NCI-H1436 (cell line): ENCODE data around the gene LTBP4.
A peak's percentile ranks its signal among the peaks of the same experiment; 100 is the strongest.
"Not testable (repeated sequence)": the region's sequence is repeated elsewhere in the genome, so short reads cannot be mapped to it uniquely, and the experiment has no call there.

Experiments used
- DNase-seq: peaks from one replicate; lab custom pipeline; 2025; lab: John Stamatoyannopoulos, UW

The LTBP4 gene

DNA sequence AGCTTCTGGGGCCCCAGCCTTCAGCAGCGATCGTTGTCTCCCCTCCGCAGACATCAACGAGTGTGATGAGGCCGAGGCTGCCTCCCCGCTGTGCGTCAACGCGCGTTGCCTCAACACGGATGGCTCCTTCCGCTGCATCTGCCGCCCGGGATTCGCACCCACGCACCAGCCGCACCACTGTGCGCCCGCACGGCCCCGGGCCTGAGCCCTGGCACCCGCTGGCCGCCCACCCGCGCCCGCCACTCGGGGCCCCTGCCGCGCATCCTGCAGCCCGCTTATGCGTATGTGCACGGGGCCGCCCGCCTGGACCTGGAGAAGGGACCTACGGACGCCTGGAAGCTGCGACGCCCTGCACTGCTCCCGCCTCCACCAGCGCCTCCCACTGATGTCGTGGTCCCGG lies 28.2 kb downstream of the LTBP4 start:
- no peak for DNase-seq

DNA sequence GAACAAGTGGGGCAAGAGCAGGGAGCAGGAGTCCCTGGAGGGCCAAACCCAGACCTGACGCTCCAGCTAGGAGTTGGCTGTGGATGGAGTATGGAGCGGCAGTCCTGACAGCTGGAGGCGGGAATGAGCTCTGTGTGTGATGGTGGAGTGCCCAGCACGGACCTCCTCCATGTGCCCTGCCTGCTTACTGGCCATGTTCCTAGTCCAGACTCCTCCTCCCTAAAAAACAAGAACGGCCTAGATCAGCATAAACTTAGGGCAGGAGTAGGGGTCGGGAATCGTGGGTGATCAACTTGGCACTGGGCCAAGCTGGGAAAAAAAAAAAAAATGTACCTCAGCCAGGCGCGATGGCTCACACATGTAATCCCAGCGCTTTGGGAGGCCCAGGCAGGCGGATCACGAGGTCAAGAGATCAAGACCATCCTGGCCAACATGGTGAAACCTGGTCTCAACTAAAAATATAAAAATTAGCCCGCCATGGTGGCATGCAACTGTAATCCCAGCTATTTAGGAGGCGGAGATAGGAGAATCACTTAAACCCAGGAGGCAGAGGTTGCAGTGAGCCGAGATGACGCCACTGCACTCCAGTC lies 29.5 kb downstream of the LTBP4 start:
- DNase-seq = no peak

DNA sequence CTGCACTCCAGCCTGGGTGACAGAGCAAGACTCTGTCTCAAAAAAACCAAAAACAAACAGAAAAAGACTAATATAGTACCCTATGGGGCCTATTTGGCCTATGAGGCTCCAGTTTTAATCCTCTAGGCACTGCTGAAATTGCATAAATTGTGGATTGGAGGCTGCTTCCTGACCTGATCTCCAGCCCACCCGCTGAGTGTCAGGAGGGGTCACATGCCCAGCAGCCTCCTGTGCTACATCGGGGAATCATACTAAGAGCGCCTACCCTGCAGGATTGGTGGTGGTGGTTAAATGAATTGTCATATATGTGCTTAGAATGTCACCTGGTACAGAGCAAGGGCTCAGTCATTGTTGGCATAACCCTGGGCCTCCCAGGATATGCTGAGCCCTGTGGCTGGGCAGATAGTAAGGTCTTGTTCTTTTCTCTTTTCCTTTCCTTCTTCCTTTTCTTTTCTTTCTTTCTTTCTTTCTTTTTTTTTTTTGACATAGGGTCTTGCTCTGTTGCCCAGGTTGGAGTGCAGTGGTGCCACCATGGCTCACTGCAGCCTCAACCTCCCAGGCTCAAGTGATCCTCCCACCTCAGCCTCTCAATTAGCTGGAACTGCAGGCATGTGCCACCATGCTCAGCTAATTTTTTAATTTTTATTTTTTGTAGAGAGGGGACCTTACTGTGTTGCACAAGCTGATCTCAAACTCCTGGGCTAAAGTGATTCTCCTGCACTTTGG lies 31.3 kb downstream of the LTBP4 start:
- DNase-seq = no peak

DNA sequence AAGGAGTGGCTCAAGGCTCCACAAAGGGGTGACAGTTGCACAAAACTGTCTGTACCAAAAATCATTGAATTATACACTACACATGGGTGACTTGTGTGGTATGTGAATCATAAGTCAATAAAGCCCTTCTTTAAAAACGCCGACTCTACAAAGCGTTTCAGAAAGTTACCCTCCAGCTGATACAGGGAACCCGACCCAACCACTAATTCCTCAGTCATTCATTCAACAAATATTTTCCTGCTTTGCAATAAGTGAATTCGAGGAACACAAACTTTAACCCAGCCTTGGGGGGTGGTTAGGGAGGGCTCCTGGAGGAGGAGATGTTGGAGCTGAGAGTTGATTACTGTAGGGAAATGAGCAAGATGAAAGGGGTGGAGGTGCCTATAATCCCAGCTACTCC lies 32.0 kb downstream of the LTBP4 start:
- no peak for DNase-seq

DNA sequence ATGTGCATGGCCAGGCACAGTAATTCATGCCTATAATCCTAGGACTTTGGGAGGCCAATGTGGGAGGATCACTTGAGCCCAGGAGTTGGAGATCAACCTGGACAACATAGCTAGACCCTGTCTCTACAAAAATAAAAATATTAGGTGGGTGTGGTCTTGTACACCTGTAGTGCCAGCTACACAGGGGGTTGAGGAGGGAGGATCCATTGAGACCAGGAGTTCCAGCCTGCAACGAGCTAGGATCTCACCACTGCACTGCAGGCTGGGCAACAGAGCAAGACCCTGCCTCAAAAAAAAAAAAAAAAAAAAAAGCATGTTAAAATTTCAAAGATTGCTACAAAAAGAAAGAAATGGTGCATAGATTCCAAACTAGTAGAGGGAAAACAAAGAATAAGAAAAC lies 37.2 kb downstream of the LTBP4 start:
- no peak for DNase-seq

DNA sequence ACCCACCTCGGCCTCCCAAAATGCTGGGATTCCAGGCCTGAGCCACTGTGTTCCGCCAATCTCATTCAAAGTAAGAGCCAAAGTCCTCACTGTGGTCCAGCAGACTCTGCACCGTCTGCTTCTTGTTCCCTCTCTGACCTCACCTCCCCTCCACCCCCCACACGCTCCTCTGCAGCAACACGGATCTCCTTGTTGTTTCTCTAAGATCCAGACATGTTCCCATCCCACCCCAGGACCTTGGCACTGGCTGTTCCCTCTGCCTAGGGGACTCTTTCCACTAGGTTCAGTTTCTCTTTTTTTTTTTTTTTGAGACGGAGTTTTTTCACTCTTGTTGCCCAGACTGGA lies 38.4 kb downstream of the LTBP4 start:
- no peak for DNase-seq

DNA sequence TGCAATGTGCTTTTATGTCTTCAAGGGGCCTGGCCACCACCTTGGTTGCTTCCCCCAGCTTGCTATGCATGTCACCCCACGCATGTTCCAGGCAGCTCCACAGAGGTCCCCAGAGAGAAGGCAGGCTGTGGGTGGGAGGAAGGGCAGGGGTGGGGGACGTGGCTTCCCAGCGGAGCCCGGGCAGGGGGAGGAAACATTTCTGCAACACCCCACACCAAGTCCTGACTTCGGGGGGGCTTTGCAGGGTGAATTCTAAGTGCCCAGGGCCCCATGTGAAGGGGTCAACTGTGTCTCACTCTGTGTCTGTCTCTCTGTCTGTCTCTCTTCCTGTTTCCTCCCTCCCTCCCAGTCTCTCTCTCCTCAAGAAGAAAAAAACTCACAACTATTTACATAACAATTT lies 39.6 kb downstream of the LTBP4 start:
- DNase-seq = no peak

DNA sequence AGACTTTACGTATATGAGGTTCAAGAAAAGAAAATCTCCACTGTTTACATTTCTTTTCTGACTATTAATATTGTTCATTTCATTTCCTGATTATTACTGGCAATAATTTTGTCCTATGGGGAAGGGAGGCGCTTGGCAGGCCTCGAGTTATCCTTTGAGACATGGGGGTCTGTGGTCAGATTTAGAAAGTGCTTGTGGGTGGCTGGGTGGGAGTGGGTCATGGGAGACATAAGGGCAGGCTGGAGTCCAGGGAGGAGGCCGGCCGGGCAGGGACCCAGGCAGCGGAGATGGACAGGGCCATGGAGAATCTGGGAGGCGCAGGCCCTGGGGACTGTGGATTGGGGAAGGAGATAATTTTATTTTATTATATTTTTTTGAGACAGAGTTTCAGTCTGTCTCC lies 40.1 kb downstream of the LTBP4 start:
- no peak for DNase-seq

DNA sequence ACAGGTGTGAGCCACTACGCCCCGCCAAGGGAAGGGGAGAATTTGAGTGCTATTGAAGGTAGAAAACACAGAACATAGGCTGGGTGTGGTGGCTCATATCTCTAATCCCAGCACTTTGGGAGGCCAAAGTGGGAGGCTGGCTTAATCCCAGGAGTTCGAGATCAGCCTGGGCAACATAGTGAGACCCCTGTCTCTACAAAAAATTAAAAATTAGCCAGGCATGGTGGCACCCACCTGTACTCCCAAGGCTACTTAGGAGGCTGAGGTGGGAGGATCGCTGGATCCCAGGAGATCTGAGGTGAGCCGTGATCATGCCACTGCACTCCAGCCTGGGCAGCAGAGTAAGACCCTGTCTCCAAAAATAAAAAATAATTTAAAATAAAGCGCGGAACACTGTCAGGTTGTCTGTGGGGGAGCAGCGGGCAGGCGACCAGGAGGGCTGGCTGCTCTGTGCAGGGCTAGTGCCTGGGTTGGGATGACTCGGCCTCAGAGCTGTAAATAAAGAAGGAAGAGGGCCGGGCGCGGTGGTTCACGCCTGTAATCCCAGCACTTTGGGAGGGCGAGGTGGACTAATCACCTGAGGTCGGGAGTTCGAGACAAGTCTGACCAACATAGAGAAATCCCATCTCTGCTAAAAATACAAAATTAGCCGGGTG lies 41.0 kb downstream of the LTBP4 start:
- no peak for DNase-seq

DNA sequence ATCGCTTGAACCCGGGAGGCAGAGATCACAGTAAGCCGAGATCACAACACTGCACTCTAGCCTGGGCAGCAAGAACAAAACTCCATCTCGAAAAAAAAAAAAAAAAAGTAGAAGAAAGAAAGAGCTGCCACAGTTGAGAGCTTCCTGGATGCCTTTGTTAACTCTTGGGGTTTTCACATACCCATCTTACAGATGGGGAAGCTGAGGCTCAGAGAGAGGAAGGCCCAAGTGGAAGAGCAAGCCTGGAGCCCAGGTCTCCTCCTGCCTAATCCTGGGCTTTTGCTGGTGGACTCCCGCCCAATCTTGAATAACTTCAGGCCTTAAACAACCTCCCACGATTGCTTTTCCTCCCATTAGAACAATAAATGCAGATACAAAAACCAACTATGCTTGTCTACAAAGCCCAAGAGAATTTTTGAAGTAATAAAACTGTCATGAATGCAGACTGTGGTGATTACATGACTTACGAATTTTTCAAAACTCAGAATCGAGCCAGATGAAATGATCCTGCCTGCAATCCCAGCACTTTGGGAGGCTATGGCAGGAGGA lies 41.7 kb downstream of the LTBP4 start:
- DNase-seq = no peak

DNA sequence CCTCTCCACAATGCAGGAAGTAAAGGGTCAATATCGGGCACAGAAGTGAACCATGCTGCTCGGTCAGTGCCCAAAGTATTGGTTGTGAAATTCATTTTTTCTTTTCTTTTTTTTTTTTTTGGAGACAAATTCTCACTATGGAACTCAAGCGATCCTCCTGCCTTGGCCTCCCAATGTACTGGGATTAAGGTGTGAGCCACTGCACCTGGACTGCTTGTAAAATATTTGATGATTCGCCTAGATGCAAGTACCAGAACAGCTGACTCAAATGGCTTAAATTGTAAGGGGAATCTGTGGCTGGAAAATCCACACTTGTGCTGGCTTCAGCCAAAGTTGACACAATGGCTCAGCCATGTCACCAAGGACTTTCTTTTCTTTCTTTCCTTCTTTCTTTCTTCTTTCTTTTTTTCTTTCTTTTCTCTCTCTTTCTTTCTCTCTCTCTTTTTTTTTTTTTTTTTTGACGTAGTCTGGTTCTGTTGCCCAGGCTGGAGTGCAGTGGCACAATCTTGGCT lies 45.6 kb downstream of the LTBP4 start:
- no peak for DNase-seq

DNA sequence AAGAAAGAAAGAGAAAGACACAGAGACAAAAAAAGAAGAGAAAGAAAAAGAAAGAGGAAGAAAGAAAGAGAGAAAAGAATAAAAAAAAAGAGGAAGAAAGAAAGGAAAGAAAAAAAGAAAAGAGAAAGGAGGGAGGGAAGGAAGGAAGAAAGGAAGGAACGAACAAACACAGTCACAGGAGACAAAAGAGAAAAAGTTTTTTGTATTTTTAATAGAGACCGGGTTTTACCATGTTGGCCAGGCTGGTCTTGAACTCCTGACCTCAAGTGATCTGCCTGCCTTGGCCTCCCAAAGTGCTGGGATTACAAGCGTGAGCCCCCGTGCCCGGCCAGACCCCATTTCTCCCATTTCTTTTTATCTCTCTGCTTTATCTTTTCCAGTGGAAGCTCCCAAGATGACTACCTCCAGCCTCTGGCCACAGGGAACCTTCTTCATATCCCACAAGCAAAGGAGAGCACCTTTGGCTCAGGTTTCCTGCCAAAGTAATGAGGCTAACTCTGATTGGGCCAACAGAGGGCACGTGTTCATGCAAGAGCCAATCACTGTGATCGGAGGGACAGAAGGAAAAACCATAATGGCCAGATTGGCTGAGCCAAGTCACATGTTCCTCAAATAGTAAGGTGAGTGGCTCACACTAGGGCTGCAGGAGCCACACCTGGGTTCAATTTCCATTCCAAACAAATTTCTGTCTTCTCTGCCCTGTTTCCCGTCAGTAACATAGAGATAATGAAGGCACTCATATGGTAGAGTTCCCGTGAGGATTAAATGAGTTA lies 48.9 kb downstream of the LTBP4 start:
- peak; percentile 48 for DNase-seq

DNA sequence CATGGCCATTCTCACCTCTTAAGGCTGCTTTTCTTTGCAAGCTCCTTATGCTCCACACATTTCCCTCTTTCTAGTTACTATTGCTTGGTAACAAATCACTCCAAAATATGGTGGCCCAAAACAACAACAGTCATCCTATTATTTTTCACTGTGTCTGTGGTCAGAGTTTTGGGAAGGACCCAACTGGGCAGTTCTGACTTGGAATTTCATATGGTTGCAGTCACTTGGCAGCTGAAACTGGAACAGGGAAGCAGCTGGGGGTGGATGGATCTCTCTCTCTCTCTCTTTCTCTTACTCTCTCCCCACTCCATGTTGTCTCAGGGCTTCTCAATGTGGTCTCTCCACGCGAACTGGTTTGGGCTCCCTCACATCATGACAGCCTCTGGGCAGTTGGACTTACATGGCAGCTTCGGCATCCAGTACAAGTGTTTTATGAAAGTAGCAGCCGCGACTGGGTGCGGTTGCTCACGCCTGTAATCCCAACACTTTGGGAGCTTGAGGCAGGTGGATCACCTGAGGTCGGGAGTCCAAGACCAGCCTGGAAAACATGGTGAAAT lies 49.7 kb downstream of the LTBP4 start:
- no peak for DNase-seq

DNA sequence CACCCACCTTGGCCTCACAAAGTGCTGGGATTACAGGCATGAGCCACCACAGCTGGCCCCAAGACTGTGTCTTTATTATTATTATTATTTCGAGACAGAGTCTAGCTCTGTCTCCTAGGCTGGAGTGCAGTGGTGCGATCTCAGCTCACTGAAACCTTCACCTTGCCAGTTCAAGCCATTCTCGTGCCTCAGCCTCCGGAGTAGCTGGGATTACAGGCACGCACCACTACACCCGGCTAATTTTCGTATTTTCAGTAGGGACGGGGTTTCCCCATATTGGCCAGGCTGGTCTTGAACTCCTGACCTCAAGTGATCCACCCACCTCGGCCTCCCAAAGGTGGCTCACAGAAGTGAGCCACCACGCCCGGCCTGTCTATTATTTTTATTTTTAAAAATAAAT lies 51.1 kb downstream of the LTBP4 start:
- not testable (repeated sequence) for DNase-seq

DNA sequence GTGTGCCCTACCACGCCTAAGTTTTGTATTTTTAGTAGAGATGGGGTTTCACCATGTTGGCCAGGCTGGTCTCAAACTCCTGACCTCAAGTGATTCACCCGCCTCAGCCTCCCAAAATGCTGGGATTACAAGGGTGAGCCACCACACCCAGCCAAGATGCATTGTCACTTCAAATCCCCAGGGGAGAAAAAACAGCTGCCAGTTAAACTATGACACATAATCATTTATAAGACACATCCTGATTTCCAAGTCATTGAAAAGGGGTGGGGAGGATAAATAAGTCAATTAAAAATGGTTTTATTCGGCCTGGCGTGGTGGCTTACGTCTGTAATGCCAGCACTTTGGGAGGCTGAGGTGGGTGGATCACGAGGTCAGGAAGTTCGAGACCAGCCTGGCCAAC lies 54.5 kb downstream of the LTBP4 start:
- not testable (repeated sequence) for DNase-seq

DNA sequence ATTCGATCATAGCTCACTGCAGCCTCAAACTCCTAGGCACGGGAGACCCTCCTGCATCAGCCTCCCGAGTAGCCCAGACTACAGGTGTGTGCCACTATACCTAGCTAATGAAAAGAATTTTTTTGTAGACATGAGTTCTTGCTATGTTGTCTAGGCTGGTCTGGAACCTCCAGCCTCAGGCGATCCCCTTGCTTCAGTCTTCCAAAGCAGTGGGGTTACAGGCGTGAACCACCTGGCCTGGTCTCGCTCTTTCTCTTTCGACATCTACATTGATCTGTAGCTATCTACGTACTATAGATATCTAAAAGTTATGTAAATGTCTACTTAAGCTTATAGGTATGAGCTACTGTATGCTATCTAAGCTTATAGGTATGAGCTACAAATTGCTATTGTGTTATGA lies 56.9 kb downstream of the LTBP4 start:
- DNase-seq = no peak

DNA sequence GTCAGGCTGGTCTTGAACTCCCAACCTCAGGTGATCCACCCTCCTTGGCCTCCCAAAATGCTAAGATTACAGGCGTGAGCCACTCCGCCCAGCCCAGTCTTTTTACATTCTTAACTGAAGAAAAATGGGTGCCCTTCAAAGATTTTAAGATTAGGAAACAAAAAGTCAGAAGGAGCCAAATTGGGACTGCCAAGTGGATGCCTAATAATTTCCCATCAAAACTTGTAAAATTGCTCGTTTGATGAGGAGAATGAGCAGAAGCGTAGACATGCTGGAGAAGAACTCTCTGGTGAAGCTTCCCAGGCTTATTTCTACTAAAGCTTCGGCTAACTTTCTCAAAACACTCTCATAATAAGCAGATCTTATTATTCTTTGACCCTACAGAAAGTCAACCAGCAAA lies 57.9 kb downstream of the LTBP4 start:
- no peak for DNase-seq

DNA sequence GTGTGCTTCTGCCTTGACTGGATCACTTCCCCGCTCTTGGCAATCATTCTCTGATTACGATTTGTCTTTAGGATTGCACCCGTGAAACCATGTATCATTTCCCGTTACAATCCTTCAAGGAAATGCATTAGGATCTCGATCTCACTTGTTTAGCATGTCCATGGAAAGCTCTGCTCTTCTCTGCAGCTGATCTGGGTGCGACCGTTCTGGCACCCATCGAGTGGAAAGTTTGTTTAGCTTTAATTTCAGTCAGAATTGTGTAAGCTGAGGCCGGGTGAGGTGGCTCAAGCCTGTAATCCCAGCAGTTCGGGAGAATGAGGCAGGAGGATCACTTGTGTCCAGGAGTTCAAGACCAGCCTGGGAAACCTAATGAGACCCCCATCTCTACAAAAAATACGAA lies 58.4 kb downstream of the LTBP4 start:
- no peak for DNase-seq

DNA sequence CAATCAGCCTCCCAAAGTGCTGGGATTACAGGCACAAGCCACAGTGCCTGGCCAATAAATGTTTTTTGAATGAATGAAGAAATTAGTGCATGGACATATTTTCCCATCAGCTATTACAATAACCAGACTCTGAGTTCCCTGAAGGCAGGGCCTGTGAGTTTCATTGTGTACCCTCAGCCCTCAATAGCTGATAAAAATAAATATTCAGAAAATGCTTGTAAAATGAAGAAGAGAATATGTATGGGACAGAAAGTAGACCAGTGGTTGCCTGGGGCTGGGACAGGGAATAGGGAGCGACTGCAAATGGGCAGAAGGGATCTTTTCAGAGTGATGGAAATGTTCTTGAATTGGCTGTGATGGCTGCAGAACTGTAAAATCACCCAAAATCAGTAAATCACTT lies 60.4 kb downstream of the LTBP4 start:
- no peak for DNase-seq

DNA sequence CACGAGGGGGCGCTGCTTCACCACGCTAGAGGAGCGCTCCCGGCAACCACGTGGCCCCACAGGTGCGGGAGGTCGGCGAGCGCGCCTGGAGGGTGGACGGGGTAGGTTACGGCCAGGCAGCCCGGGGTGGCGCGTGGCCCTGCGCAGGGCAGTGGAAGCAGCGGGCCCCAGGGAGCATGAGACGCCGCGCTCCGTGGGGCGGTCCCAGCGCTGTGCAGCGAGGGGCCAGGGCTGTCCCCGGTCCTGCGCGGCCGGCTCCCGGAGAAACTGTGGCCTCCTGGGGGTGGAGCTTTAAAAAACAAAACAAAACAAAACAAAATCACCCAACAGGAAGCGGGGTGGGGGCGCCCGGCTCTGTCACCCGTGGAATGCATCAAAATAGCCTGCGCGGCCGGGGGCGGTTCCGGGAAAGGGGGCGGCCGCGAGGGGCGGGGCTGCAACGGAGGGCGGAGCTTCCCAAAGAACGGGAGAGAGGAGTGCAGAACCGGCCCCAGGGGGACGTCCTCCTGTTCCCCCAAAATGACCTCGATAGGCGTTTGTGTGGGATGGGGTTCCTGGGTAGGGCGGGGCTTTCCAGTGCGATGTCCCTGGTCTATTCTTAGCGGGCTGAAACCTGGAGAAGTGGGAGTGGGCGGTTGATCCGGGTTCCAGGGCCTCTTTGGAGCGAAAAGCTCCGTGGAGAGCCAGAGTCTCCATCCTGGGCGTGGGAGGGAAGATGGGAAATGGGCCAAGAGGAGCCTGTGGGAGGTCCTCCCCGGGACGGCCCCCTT lies 61.9 kb downstream of the LTBP4 start:
- peak; percentile 82 for DNase-seq
